Stomach smooth muscle (tissue), 2 donors: Measurements from ENCODE around the gene GPC5.

ENCODE experiments used
- H3K27ac ChIP-seq: one replicate; pipeline ENCODE4 v1.7.0; 2013; ENCODE audit warnings: mild to moderate bottlenecking, low read length, inconsistent platforms
- H3K27me3 ChIP-seq, 2 donors: one replicate each; pipeline ENCODE4 v1.7.0; 2013; ENCODE audit warnings: low read length in 2 of 2; ENCODE audit not compliant: insufficient read depth in 2 of 2, control insufficient read depth in 1 of 2
- H3K36me3 ChIP-seq, 2 donors: one replicate each; pipeline ENCODE4 v1.7.0; 2013; ENCODE audit warnings: low read length in 2 of 2; ENCODE audit not compliant: control insufficient read depth in 2 of 2, insufficient read depth in 2 of 2
- H3K4me1 ChIP-seq: one replicate; pipeline ENCODE4 v1.7.0; 2013; ENCODE audit warnings: low read length; ENCODE audit not compliant: control insufficient read depth, insufficient read depth
- H3K4me3 ChIP-seq, 2 donors: one replicate each; pipeline ENCODE4 v1.7.0; 2013; ENCODE audit warnings: low read length in 2 of 2
- H3K9ac ChIP-seq, 2 donors: one replicate each; pipeline ENCODE4 v1.7.0; 2013; ENCODE audit warnings: low read length in 2 of 2, mild to moderate bottlenecking in 1 of 2
- H3K9me3 ChIP-seq, 2 donors: one replicate each; pipeline ENCODE4 v1.7.0; 2013; ENCODE audit warnings: low read length in 2 of 2; ENCODE audit not compliant: control insufficient read depth in 2 of 2
- donor health status: healthy.
- donor health status: Pancreatic carcinoma.

Gene GPC5

GRCh38 chr13:92103689-92104153 lies 705.3 kb downstream of the GPC5 start:
- Histone ChIP-seq H3K4me3 (no peak overlapping the region), H3K9ac (no peak overlapping the region), H3K36me3 (no peaks in the 10 kb centered on the region), H3K9me3 (no peaks in the 10 kb centered on the region), H3K4me1 (no peaks in the 10 kb centered on the region), H3K27me3 (no peaks in the 10 kb centered on the region), H3K27ac (no peak overlapping the region)

- no peaks in the 10 kb centered on the region for H3K4me1 ChIP-seq
- no peaks in the 10 kb centered on the region for H3K36me3 ChIP-seq
- no peaks in the 10 kb centered on the region for H3K9me3 ChIP-seq
- no peak overlapping the region for H3K4me3 ChIP-seq
- H3K27ac ChIP-seq, result no peak overlapping the region
- H3K27me3 ChIP-seq, result no peaks in the 10 kb centered on the region
- H3K9ac ChIP-seq, result no peak overlapping the region
These were observed 723.9 kb downstream of the GPC5 start for GRCh38 chr13:92122186-92122853.

GRCh38 chr13:92126399-92126798 lies 728.0 kb downstream of the GPC5 start:
- H3K4me3 ChIP-seq, result no peak overlapping the region
- no peaks in the 10 kb centered on the region for H3K4me1 ChIP-seq

GRCh38 chr13:92135509-92135908 lies 737.1 kb downstream of the GPC5 start:
- no peak overlapping the region for H3K9ac ChIP-seq

More at GRCh38 chr13:92126399-92126798, 728.0 kb downstream of the GPC5 start:
- Histone ChIP-seq H3K36me3 (no peaks in the 10 kb centered on the region), H3K27me3 (no peaks in the 10 kb centered on the region), H3K27ac (no peak overlapping the region), H3K9me3 (no peaks in the 10 kb centered on the region), H3K9ac (no peak overlapping the region)

GRCh38 chr13:92136449-92137155 lies 738.2 kb downstream of the GPC5 start:
- H3K27me3 ChIP-seq, result no peaks in the 10 kb centered on the region
- H3K27ac ChIP-seq, result no peak overlapping the region
- no peaks in the 10 kb centered on the region for H3K9me3 ChIP-seq
- no peak overlapping the region for H3K9ac ChIP-seq
- no peak overlapping the region for H3K4me3 ChIP-seq
- no peaks in the 10 kb centered on the region for H3K4me1 ChIP-seq
- H3K36me3 ChIP-seq, result no peaks in the 10 kb centered on the region

More at GRCh38 chr13:92135509-92135908, 737.1 kb downstream of the GPC5 start:
- Histone ChIP-seq H3K27ac (no peak overlapping the region), H3K27me3 (no peaks in the 10 kb centered on the region), H3K9me3 (no peaks in the 10 kb centered on the region), H3K4me1 (no peaks in the 10 kb centered on the region), H3K36me3 (no peaks in the 10 kb centered on the region), H3K4me3 (no peak overlapping the region)

GRCh38 chr13:92137520-92137919 lies 739.1 kb downstream of the GPC5 start:
- no peaks in the 10 kb centered on the region for H3K9me3 ChIP-seq
- H3K4me3 ChIP-seq, result no peak overlapping the region
- no peaks in the 10 kb centered on the region for H3K27me3 ChIP-seq
- H3K4me1 ChIP-seq, result no peaks in the 10 kb centered on the region
- H3K36me3 ChIP-seq, result no peaks in the 10 kb centered on the region
- no peak overlapping the region for H3K27ac ChIP-seq
- H3K9ac ChIP-seq, result no peak overlapping the region

- Histone ChIP-seq H3K36me3 (no peaks in the 10 kb centered on the region), H3K27me3 (no peaks in the 10 kb centered on the region), H3K4me1 (no peaks in the 10 kb centered on the region), H3K9ac (no peak overlapping the region), H3K4me3 (no peak overlapping the region), H3K27ac (no peak overlapping the region), H3K9me3 (no peaks in the 10 kb centered on the region)
These were observed 745.3 kb downstream of the GPC5 start for GRCh38 chr13:92143766-92144165.

- H3K9me3 ChIP-seq, result no peaks in the 10 kb centered on the region
- no peaks in the 10 kb centered on the region for H3K4me1 ChIP-seq
- H3K36me3 ChIP-seq, result no peaks in the 10 kb centered on the region
- H3K27me3 ChIP-seq, result no peaks in the 10 kb centered on the region
- no peak overlapping the region for H3K4me3 ChIP-seq
- H3K27ac ChIP-seq, result no peak overlapping the region
- H3K9ac ChIP-seq, result no peak overlapping the region
These were observed 752.2 kb downstream of the GPC5 start for GRCh38 chr13:92150606-92151005.

- no peaks in the 10 kb centered on the region for H3K27me3 ChIP-seq
- H3K9me3 ChIP-seq, result no peaks in the 10 kb centered on the region
- no peak overlapping the region for H3K9ac ChIP-seq
- no peaks in the 10 kb centered on the region for H3K4me1 ChIP-seq
- no peak overlapping the region for H3K27ac ChIP-seq
- H3K36me3 ChIP-seq, result no peaks in the 10 kb centered on the region
- H3K4me3 ChIP-seq, result no peak overlapping the region
These were observed 759.9 kb downstream of the GPC5 start for GRCh38 chr13:92158346-92158745.

GRCh38 chr13:92164822-92165221 lies 766.4 kb downstream of the GPC5 start:
- H3K9me3 ChIP-seq, result no peaks in the 10 kb centered on the region
- H3K27me3 ChIP-seq, result no peaks in the 10 kb centered on the region
- H3K9ac ChIP-seq, result no peak overlapping the region
- H3K27ac ChIP-seq, result no peak overlapping the region
- no peaks in the 10 kb centered on the region for H3K4me1 ChIP-seq
- no peak overlapping the region for H3K4me3 ChIP-seq
- no peaks in the 10 kb centered on the region for H3K36me3 ChIP-seq

GRCh38 chr13:92172191-92172590 lies 773.8 kb downstream of the GPC5 start:
- H3K36me3 ChIP-seq, result no peaks in the 10 kb centered on the region
- H3K4me3 ChIP-seq, result no peak overlapping the region
- H3K4me1 ChIP-seq, result no peaks in the 10 kb centered on the region
- H3K9ac ChIP-seq, result no peak overlapping the region
- H3K27ac ChIP-seq, result no peak overlapping the region
- H3K27me3 ChIP-seq, result no peaks in the 10 kb centered on the region
- no peaks in the 10 kb centered on the region for H3K9me3 ChIP-seq
